ENCODE data around the gene SHTN1.

The SHTN1 gene, protein sequence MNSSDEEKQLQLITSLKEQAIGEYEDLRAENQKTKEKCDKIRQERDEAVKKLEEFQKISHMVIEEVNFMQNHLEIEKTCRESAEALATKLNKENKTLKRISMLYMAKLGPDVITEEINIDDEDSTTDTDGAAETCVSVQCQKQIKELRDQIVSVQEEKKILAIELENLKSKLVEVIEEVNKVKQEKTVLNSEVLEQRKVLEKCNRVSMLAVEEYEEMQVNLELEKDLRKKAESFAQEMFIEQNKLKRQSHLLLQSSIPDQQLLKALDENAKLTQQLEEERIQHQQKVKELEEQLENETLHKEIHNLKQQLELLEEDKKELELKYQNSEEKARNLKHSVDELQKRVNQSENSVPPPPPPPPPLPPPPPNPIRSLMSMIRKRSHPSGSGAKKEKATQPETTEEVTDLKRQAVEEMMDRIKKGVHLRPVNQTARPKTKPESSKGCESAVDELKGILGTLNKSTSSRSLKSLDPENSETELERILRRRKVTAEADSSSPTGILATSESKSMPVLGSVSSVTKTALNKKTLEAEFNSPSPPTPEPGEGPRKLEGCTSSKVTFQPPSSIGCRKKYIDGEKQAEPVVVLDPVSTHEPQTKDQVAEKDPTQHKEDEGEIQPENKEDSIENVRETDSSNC

DNA sequence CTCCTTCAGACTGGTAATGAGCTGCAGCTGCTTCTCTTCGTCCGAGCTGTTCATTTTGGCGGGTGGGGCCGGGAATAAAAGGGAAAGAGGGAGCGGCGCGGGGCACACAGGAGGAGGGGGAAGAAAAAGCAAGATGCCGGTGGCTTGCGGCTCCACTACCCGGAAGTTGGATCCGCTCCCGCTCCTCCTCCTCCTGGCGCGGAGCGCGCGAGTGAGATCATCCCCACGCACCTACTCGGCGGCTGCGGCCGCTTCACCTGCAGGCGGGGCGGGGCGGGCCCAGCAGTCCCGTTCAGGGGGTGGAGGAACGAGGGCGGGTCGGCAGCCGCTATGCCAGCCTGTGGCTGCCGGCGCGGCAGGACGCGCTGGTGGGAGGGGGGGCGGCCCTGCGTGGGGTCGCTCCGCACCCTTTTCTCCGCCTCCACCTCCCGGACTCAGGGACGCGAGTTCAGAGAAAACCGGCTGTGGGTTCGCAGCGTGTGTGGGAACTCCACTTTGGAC lies at the start of gene SHTN1:
TSS of gene SHTN1 (minus strand) at position 162 of the 501 bp plus-strand sequence. CDS start at position 54, 108 bp downstream.
- DNase-seq (ENCODE audit: low read depth), result peak; percentile 22

DNA sequence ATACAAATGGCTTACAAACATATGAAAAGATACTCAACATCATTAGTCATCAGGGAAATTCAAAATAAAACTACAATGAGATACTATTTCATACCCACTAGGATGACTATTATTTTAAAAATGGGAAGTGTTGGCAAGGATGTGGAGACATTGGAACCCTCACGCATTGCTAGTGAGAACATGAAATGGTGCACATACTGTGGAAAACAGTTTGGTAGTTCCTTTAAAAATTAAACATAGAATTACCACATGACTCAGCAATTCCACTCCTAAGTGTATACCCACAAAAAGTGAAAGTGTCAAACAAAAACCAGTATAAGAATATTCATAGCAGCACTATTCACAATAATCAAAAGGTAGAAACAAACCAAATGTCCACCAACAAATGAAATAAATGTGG lies 48.5 kb upstream of the SHTN1 start:
- no peak for DNase-seq (ENCODE audit: low read depth)

DNA sequence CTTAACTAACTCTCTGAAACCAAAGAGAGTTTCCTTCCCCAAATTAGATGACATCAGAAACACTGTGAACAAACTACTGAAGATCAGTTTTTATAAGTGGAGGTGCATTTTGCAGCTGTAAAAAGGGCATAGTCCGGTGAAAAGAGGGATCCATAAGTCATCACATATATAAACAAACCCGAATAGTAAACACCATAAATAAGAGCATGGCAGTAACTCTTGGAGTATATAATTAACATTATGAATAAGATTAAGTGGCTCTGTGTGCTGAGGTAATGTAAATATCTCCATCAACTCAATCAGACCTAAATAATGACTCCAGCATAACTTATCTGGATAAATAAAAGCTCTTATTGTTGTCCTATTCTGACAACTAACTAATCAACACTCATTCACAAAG lies 43.0 kb upstream of the SHTN1 start:
- DNase-seq (ENCODE audit: low read depth), result no peak

DNA sequence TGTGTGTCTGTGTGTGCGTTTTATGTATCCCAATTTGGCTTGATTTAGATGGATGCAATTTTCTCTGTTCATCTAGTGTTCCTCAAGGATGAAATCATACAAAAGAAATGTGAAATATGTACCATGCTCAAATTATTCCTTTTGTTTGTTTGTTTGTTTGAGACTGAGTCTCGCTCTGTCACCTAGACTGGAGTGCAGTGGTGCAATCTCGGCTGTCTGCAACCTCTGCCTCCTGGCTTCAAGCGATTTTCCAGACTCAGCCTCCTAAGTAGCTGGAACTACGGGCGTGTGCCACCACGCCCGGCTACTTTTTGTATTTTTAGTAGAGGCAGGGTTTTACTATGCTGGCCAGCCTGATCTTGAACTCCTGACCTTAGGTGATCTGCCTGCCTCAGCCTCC lies 11.3 kb upstream of the SHTN1 start:
- no peak for DNase-seq (ENCODE audit: low read depth)

DNA sequence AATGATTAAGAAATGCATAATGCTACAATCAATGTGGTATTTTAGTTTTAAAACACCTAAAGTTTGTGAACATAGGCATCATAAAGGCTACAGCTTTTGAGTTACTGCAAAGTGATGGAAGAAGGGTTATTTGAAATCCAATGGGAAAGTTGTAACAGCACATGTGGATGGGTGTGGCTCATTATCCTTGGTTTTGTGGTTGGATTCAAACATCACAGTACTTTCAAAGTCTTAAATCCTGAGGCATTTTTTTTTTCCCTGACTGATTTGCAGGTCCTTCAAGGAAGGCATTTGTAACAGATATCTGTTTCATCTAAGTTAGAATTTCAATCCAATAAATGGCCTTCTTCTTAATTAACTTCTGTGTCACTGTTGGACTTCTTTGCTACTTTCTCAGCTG lies 9.8 kb upstream of the SHTN1 start:
- DNase-seq (ENCODE audit: low read depth), result no peak

DNA sequence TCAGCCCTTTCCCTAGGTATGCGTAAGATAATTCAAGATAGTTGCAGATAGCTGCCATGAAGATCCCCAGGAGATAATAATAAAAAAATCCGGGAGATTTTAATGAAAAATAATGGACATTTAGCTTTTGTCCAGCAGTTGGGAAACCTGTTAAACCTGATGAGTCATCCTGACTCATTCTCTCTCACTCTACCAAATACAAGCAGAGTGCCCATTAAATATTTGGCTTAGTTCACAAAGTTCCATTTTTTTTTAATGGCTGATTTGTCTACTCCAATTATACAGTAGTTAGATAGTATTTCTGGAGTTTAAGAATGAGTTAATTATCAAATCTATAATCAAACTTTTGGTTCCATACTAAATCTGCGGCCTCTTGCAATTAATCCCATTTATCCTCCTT lies 2.1 kb upstream of the SHTN1 start:
- DNase-seq (ENCODE audit: low read depth), result no peak

DNA sequence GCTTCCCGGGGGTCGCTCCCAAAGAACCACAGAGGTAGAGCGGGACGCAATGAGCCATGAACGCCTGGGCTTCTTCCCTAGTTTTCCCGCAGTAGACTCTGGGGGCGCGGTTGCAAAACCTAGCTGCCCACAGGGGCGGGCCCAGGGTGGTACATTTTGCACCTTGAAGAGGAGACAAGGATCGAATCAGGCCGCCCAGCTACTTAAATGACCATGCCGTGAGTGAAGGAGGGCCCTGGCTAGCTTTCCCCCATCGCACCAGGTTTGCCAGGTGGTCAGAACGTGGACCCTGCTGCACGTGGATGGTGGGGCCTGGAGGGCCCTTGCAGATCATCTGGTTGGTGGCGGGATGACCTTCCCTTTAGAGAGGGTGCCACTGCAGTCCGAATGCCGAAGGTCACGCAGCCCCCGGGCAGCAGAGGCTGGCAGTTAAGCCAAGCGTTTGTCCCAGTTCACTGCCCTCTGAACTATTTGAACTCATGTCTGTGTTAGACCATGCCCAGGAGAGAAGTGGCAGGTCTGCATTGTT lies 604 bp upstream of the SHTN1 start:
- no peak for DNase-seq (ENCODE audit: low read depth)

DNA sequence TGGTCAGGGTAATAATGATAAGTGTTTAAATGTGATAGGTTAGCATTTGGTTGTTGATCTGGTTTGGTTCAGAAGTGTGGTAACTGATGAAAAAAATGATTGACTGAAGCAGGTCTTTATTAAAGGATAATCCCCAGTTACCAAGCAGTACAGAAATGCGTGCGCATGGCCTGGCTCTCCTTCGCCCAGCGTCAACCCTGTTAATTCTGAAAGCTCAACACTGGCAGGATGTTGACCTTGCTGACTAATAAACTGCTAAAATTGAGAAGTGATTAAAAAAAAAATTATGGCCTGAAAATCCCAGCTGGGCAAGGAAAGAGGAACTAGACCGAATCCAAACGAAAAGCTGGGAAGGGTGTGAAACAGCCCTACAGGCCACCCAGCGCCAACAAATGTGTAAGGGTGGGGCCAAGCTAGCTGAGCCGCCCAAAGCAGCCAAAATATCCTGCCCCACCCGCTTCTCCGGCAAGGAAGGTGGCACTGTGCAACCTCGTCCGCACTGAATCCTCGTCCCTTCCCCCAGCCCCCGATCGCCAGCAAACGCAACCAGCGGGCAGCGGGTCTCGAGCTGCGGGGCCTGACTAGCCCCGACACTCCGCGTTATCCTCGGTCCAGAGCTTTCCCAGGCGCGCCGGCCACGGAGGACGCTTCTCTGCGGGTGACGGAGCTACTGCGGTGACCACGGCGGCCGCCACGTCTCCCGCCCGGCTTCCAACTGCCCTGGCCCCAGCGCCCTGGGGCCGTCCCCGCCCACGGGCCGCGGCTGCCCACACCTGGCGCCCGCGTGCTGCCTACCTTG lies 561 bp downstream of the SHTN1 start:
- no peak for DNase-seq (ENCODE audit: low read depth)

DNA sequence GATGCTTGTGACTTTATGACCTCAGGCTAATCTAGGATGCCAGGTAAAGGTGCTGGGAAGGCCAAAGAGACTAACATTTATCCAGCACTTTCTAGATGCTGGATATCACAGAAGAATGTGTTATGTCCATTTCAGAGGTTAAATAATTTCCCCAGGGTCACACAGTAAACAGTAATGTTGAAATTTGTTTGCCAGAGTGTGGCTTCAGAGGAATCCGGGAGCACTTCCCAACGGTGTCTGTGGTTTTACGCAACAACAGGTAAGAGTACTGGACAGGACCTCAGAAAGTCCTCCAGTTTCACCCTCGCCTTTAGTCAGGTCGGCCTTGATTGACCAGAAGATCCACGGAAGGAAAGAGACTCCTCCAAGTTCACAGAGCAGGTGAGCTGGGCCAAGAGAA lies 1.7 kb downstream of the SHTN1 start:
- no peak for DNase-seq (ENCODE audit: low read depth)

DNA sequence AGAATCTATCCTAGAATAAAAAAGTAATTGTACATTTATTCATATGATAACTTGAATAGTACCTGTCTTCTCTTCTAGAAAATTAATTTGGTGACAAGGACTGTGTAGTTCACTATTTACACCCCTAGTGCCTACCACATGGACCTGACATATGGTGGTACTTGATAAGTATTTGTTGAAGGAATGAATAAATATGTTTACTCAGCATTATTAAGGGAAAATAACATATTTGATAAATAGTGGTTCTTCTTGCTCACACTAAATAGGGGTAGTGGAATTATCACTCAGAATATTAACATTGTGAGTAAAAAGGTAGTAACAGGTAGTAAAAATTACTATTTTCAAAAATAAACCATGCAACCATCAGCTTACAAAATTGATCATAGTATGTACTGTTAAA lies 2.8 kb downstream of the SHTN1 start:
- no peak for DNase-seq (ENCODE audit: low read depth)

DNA sequence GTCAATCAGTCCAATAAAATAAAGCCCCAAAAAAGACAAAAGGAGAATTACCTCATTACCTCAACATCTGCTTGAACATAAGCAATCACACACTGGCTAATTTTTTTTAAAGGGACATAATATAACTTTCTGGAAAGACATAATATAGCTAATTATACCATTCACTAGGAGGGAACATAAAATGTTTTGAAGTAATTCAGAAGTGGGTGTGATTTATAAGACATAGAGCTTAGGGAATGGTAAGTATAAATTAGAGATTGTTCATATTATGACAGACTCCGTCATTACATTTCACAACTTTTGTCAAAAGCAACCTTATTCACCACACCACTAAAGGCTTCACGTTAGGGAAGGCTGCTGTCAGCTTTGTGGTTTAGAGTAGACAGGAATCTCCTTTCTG lies 3.8 kb downstream of the SHTN1 start:
- no peak for DNase-seq (ENCODE audit: low read depth)

DNA sequence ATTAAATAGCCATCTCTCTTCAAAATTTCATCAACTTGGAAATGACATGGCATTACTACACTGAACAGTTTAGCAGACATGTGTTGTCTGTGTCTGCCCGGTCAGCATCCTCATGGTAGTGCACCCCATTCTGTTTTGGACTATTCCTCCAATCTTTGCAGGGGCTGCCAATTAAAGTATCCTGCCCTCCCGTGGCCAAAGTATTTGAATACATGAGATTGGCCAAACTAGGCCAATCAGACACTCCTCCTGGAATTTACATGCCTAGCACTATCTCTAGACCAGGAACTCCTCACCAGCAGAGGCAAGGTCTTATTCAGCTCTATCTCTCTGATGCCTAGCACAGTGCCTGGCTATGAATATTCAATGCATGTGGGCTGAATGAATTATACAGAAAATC lies 4.4 kb downstream of the SHTN1 start:
- no peak for DNase-seq (ENCODE audit: low read depth)

DNA sequence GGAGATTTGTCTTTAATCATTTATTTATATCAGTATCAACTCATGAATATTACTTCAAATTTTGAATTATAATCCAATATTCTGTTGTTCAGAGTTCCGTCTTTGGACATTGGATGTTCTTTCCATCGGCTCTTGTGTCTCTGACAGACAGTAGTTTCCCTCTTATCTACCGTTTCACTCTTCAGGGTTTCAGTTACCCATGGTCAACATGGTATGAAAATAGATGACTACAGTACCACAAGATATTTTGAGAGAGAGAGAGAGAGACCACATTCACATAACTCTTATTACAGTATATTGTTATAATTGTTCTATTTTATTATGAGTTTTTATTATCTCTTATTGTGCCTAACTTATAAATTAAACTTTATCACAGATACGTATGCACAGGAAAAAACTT lies 6.8 kb downstream of the SHTN1 start:
- DNase-seq (ENCODE audit: low read depth), result no peak

DNA sequence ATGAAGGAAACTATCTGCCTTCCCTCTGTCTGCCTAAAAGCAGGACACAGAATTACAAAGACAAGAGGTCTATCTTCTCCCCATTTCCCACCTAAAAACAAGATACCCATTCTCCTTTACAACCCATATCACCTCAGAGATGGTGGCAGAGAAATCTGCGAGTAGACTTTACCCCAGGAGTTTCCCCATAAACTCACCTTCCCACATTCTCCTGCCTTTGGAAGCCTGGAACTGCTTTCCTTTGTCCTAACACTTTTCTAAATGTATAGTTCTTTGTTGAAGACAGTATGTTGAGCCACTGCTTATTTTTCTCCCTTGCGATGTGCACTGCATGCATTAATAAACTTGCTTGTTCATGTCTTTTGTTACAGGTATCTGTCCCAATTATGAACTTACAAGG lies 8.0 kb downstream of the SHTN1 start:
- DNase-seq (ENCODE audit: low read depth), result no peak

DNA sequence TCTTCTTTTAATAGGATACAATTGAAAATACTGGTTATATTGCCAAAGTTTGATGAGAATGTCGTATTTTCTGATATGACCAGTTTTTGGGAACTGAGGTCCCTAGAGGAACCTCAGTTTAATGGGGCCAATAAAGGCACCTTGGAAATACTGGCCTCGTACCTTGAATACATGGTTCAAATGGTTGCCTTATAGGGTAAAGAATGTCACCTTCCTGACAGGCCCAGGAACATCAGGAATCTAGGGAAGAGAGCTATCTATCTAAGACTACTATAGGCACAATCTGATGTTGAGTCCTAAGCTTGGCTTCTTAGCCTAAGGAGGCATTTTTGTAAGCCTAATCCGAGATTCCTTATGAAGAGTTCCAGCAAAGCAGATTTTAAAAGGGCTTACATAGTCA lies 9.3 kb downstream of the SHTN1 start:
- DNase-seq (ENCODE audit: low read depth), result no peak

DNA sequence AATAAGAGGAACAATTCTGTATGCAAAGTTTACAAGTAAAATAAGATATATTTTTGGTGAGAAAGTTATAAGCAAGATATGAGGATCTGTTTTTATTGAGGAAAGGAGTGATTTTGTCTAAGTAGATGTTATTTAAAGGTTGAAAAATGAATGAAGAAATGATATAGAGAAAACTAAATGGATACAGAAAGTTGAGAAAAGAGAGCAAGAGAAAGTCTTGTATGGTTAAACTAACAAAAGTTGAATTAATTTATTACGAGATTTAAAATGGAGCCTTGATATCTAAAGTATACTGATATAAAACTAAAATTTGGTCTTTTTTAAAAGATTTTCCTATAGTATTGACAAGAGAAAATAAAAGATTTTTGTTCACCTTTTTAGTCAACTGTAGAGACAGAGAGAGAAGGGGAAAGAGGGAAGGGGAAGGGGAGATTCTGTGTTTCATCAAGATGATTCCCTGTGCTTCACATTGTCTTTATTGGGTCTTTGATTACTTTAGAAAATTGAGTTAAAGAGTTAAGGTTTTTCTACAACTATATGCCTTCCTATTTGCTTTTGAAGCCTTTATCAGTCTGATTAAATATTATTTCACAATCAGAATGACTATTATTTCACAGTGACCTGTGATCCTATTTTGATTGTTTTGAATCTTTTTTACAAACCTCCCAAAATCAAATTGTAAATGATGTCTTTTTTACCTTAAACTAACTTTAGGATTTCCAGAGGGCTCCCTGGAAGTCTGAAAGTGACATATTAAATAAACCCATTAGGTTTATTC lies 10.7 kb downstream of the SHTN1 start:
- no peak for DNase-seq (ENCODE audit: low read depth)

DNA sequence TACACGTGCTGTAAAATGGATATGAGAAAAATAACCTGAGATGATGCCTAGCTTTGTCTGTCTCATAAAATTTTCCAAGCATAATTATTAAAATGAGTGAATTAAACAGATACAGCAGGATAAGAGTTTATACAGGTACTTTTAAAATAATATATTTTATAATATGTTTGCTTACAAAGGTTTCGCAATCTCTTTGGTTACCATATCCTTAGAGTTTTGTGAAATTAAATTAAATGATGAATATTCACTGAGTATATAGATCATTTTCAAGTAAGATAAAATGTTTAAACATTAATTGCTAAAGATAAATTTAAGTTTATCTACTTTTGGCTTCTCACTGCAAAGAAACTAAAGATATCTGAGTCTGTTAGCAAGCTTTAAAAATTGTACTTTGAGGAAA lies 11.4 kb downstream of the SHTN1 start:
- no peak for DNase-seq (ENCODE audit: low read depth)

DNA sequence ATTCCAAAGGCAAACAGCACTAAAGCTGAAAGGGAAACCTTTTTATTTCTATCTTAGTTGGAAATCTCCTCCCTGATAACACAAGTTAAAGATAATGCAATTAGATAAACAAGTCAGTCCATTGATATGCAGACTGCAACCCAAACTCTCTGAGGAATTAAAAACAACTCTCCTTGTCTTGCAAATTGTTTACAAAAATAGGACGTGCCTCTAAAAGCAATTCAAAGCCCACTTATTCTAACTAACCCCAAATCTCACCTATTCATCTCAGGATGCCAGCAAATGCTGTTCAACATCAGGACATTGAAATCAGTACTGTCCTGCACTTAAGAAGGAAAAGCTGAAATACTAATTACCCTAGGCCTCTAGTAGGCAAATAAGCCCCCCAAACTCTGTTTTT lies 12.8 kb downstream of the SHTN1 start:
- DNase-seq (ENCODE audit: low read depth), result no peak

DNA sequence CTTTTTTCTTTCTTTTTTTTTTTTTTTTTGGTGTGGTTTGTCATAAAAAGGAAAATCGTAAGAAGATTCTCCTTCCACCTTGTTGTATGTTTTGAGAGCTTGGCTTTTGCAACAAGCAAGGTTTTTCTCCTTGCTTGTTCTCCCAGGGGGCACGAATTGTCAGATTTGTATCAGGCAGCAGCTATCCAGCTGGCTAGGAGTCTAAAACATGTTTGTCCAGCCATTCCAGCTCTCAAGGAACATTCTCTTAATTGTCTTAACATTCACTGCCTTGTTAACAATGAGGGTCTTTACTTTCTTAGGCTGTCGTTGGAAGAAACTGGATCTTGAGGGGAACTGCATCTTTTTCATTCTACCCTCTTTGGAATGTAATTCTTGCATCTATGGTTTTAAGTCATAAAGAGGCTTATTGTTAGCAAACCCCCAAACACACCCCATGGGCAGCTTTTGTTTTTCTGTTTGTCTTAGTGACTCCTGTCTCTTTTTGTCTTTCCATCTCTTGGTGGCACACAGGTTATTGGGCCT lies 14.6 kb downstream of the SHTN1 start:
- no peak for DNase-seq (ENCODE audit: low read depth)

DNA sequence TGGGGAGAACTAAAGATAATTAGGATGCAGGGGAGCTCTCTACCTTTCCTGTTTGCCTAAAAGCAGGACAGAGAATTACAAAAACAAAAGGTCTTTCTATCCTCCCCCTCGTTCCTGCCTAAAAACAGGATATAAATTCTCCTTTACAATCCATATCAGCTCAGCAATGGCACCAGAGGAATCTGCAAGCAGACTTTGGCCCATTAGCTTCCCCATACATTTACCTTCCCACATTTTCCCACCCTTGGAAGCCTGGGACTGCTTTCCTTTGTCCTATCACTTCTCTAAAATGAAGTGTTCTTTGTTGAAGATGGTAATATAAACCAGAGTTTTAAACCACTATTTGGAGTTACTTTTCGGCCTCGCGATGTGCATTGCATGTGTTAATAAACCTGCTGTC lies 15.5 kb downstream of the SHTN1 start:
- DNase-seq (ENCODE audit: low read depth), result no peak

DNA sequence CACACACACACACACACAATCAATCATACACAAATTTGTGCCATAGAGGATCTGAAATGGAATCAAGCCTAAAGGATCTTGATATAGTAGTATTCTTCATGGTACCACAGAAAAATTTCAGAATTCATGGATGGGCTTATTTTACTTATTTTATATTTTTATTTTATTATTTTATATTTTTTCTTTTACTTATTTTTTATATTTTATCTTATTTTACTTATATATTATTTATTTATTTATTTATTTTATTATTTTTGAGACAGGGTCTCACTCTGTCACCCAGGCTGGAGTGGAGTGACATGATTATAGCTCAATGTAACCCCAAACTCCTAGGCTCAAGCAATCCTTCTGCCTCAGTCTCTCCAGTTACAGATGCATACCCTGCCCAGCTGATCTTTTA lies 16.7 kb downstream of the SHTN1 start:
- no peak for DNase-seq (ENCODE audit: low read depth)

DNA sequence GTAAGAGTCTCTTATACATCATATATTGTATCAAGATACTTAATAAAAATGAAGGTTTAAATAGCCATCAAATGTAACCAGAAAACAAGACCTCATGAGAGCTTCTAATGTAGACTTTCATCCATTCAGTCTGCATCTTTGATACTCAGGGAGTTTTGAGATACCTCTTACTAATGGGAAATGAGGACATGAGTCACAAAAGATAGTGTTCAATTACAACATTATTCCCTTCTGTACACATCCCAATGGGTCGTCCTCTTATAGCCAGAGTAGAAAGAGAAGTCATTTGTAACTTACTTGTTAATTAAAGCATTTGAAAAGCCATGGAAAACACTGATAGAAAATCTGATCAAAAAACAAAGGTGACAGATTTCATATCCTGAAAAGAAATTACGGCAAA lies 19.4 kb downstream of the SHTN1 start:
- DNase-seq (ENCODE audit: low read depth), result no peak
